NCI-H345 treated with DMSO at 0.1 percent for 48 hours (cell line): Measurements from ENCODE around the gene FBN1.

Source experiments
- DNase-seq: peaks from one replicate; lab custom pipeline; 2025; ENCODE audit not compliant: unreplicated experiment; lab: John Stamatoyannopoulos, UW

FBN1 gene

DNA sequence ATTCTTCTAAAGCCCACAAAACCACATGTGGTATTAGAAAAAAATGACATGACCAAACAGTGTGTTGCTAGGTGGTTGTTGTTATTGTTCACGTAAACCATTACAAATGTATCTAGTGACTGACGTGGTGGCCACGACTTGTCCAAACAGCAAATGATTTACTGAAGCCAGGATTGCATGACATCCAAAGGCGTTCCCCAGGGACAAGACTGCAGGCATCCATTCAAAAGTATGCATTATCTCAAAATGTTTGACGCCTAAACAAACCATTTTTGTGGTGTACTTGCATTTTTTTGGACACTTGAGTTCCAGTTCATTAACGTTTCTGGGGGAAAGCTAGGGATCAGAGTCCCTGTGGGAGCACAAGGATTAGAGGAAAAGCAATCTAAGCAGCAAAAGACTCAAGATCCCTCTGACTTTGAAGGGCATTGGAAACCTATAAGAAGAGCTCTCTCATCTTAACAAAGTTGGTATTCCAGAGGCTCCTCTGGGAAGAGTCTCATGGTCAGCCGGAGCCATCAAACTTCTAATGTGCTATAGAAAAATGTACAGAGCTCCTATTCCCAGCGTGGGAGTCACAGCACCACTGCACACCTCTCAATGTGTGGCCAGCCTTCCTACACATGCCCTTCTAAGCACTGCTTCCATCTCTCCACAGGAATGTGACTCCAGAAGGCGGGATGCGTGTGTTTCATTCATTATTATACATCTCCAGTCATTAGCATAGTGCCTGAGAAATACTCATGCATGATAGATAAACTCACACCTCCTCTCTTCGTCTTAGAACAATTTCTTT is 62.9 kb downstream of the FBN1 start:
- DNase-seq, result no peak

DNA sequence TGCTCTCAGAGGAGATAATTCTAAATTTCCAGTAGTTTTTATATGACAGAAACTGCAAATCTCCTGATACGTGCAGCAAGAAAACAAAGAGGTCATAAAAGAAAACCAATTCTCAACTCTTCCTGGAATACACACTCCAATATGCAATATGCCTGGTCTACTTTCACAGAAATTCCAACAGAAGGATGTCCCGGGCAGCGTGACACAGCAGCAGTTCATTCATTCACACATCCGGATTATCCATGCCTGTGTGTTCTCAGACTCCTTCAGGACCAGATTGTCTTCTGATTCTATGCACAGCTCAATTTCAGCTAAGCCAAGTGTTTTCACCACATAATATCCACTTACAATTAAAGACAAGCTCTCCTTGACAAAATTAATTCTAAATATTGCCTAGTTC is 64.3 kb downstream of the FBN1 start:
- no peak for DNase-seq

DNA sequence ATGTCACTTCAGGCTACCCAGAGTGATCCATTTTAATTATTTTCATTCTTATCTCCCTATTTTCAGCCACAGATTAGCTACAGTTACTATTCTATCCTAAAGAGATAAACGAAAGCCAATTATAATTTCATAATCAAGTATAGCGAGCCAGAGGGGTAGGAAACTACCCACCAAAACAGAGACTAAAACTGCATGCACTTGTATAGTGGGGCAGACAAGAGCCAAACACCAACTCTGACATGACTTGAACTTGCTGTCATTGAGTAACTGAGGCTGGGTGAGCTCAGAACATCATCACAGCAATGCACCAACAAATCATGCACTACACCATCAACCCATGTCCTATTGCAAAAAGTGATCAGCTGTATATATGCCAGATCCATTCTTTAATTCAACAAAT is 64.8 kb downstream of the FBN1 start:
- no peak for DNase-seq

DNA sequence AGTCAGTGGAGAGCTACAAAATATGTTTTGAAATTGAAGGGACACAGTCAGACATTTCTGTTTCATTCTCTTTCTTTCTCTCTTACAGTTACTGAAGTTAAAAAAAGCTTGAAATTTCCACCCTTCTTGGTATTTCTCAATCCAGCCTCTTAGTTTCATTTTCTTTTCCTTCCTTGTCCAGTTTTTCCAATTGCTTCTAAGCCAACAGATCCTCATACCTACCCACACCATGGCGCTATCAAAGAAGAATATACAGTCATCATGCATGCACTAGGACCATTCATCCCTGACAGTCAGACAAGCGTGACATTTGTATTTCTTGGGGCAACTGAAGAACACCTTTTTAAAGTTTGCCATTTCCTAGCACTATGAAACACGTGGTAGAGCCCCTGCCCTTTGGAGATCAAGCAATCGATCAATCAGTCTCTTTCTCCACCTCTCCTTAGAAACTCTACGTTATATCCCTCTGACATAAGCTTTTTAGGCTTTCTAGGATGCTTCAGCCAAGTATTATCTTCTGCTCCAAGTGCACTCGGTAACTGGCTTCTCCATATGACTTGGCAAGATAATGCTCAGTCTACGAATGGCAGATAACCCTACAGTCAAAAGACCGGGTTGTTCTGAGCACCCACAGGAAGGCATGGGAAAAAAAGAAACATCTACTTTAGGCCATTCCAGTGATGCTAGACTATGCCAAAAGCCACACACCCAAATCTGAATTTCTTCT is 65.4 kb downstream of the FBN1 start:
- no peak for DNase-seq

- DNase-seq, result no peak
These were observed 66.5 kb downstream of the FBN1 start for GRCh38 chr15:48578965-48579364.

- no peak for DNase-seq
These were observed 68.0 kb downstream of the FBN1 start for GRCh38 chr15:48577469-48577868.

DNA sequence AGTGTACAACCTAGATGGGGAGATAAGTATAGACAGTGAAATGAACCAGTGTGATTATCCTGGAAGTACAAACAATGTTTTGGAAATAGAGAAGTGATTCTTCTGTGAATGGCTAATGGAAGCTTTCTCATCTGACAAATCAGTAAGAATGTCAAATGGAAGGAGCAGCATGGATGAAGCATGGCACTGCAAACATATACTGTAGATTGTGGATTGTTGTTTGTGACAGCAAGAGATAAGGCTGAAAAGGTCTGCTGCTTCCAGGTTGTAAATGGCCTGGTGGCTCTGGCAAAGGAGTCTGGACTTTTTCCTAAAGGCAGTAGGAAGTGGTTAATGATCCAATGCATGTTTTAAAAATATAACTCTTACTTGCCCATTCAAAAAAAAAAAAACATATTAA is 71.3 kb downstream of the FBN1 start:
- no peak for DNase-seq

DNA sequence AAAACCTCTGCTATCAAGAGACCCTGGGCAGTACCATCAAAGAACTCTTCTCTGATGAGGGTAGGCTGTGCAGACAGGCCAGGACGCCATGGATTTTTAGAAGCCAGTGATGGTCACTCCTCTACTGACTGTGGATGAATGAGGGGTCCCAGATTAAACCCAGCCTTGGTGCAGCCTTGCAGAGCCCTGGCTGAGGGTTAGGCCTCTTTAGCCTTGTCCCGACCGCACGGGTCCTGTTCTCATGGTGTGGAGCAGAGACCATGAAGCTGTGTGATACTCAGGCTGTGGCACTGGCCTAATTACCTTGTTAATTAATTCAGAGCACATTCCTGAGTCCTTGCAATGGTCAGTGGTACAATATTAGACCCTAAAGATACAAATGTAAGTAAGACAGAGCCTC is 71.7 kb downstream of the FBN1 start:
- DNase-seq, result no peak

- DNase-seq, result no peak
These were observed 72.7 kb downstream of the FBN1 start for GRCh38 chr15:48572823-48573222.

DNA sequence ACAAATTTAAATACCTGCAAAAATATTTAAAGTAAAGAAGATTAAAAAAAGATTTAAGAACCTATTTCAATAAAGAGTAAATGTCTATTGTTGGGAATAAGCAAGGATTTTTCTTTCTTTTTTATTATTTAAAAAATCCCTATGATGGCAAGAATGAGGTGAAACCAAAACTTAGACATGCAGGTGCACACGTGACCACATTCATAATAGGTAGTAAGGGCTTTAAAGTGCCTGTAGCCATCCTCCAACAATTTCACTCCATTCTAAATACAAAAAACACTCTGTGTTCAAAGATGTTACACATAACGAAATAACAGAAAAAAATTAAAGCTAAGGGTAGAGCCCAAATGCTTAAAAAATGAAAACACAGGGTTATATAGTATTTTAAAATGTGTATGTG is 74.0 kb downstream of the FBN1 start:
- no peak for DNase-seq

DNA sequence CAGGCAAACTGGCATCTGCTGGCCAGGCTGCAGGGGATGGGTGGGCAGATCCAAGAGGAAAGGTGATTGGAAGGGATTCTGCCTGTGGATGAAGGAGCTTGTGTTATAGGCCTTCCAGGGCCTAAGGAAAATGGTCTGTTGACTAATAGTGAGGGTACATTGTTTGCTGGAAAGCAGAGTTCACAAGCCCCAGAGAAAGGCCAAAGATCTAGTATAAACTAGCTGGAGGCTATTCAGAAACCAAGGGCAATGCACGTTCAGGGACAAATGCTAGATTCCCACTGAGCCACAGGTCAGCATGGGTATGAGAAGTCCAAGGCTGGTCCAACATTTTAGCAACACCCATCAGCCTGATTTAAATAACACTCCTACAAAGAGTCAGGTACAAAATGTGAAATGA is 74.7 kb downstream of the FBN1 start:
- DNase-seq, result no peak

DNA sequence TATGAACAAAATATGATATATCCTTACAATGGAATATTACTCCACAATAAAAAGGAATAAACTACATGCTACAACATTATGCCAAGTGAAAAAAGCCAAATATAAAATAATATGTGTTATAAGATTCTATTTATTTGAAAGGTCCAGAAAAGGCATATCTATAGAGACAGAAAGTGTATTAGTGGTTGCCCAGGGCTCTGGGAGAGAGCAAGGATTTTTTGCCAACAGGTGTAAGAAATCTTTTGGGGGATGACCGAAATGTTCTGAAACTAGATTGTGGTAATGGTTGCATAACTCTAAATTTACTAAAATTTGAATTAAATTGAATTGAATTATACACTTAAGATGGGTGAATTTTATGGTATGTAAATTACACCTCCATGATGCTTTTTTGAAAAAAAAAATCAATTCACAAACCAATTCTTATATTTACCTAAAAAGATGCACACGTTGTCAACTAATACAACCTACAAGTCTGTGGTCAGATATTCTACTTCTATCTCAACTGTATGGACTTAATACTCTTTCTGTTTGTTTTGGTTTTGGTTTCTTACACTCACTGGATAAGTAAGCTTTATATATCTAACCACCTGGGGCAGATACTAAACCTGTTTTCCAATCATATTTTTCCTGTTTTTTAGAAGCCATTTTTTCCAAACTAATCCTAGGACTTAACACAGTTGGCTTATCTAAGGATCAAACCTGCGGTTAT is 75.8 kb downstream of the FBN1 start:
- DNase-seq, result no peak

DNA sequence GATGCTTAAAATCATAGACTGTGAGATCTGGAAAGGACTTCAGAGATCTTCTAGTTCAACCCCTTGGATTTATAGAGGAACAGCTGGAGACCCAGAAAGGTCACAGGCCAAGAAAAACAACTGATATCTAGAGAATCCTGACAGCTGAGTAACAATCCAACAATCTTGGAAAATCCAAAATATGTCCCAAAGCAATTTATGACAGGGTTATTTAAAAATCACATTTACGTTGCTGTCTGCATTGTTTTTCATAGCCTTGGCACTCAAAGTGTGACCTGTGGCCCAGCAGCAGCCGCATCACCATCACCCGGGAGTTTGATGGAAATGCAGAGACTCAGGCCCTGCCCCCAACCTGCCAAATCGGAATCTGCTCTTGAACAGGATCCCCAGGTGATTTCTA is 78.8 kb downstream of the FBN1 start:
- DNase-seq, result no peak

- DNase-seq, result no peak
These were observed 79.7 kb downstream of the FBN1 start for GRCh38 chr15:48565560-48566482.

- DNase-seq, result no peak
These were observed 80.8 kb downstream of the FBN1 start for GRCh38 chr15:48564690-48565089.

GRCh38 chr15:48563934-48564333 is 81.6 kb downstream of the FBN1 start:
- no peak for DNase-seq

DNA sequence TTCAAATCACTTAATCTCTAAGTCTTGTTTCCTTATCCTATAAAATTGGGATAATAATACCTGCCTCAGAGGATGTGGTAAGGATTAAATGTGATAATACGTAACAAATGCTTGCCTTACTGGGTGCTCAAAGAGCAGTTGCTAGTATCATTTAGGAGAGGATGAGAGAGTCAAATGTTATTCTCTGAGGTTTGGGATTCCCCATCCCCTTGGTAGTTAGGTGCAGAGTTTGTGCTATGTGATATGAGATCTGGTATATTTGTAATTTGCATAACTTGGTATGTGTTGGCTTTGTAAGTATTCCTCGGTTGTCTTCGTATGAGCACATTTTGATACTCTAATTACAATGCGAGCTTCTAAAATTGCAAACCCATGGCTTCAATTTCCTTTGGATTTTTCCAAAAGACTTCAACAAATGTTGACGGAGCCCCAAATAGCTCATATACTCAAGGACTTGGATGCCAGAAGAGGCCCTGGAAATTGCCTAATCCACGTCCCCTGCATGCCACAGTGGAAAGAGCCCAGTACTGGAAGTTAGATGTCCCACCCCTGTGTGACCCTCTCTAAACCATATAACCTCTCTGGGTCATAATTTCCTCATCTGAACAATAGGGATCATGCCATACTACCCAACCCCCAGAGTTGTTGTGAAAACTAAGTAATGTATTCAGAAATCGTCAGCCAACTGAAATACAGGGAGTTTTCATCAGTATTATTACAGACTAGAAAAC is 85.0 kb downstream of the FBN1 start:
- no peak for DNase-seq

DNA sequence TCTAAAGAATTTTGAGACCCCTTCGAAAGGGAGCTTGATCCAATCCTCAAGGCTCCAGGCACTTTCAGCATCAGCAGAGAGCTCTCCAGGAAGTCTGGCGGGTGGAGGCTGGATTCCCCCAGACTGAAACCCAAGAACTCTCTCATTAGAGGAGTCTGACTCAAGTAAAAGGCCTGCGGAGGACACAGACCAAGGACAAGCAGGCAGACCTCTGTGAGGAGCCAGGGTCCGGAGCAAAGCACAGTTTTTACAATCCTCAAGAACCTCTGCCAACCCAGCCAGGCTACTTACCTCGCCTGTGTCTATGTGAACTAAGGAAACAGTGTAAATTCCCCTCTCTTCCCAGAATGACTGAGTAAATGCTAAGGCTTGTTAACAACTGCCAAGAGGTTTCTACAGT is 86.2 kb downstream of the FBN1 start:
- DNase-seq, result no peak

DNA sequence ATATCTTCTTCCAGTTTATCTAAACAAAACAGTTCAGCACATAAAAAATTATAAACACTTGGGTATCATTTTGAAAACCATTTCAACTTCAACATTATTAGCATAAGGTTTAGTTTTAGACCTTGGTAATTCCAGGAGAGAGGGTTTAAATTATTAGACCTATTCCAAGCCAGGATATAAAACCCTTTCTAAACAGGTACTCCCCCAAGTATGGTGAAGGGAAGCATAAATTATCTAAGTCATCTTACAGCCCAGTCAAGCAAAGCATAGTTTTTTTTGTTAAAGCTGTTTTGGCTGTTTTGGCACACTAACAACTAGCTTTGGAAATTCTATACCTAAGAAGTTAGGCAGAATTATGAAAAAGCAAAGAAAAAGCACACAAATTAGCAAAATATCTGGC is 87.3 kb downstream of the FBN1 start:
- DNase-seq, result no peak

- DNase-seq, result no peak
These were observed 88.2 kb downstream of the FBN1 start for GRCh38 chr15:48557335-48557734.
